Measurements from ENCODE around the gene TNFAIP1.

Gene TNFAIP1

GRCh38 chr17:28381141-28381825, 45.7 kb downstream of the TNFAIP1 start:
- Histone ChIP-seq H2AFZ (ENCODE audit: low read depth, low read length) (no peak overlapping the region), H3K27ac (ENCODE audit: low read length) (no peak overlapping the region), H3K4me2 (ENCODE audit: low read length) (no peak overlapping the region), H3K79me2 (ENCODE audit: low read length) (peaks cover 15% of the 10 kb centered on the region), H3K4me3 (ENCODE audit: low read length) (no peak overlapping the region), H3K4me1 (ENCODE audit: low read length) (no peaks in the 10 kb centered on the region), H4K20me1 (ENCODE audit: insufficient read depth, low read length) (peaks cover 4% of the 10 kb centered on the region; the same call in 1 of the 2 replicates), H3K9me3 (ENCODE audit: insufficient read depth, low read length) (no peaks in the 10 kb centered on the region), H3K27me3 (ENCODE audit: low read depth, low read length) (no peaks in the 10 kb centered on the region), H3K36me3 (replicated peaks; ENCODE audit: low read depth, low read length) (peaks cover 9% of the 10 kb centered on the region), H3K9ac (ENCODE audit: low read length) (no peak overlapping the region)
- TF ChIP-seq EZH2phosphoT487 (IDR thresholded peaks at IDR 0.05; ENCODE audit: low read depth) (no peak), CTCF (IDR thresholded peaks at IDR 0.05; ENCODE audit: low read depth, low read length) (no peak)

GRCh38 chr17:28384281-28385036, 48.9 kb downstream of the TNFAIP1 start:
- Histone ChIP-seq H4K20me1 (ENCODE audit: insufficient read depth, low read length) (peaks cover 4% of the 10 kb centered on the region; the same call in 1 of the 2 replicates), H3K4me3 (ENCODE audit: low read length) (no peak overlapping the region), H3K27ac (ENCODE audit: low read length) (no peak overlapping the region), H3K9me3 (ENCODE audit: insufficient read depth, low read length) (no peaks in the 10 kb centered on the region), H3K27me3 (ENCODE audit: low read depth, low read length) (no peaks in the 10 kb centered on the region), H3K36me3 (replicated peaks; ENCODE audit: low read depth, low read length) (peaks cover 18% of the 10 kb centered on the region), H3K9ac (ENCODE audit: low read length) (no peak overlapping the region), H2AFZ (ENCODE audit: low read depth, low read length) (no peak overlapping the region), H3K4me1 (ENCODE audit: low read length) (no peaks in the 10 kb centered on the region), H3K4me2 (ENCODE audit: low read length) (no peak overlapping the region), H3K79me2 (ENCODE audit: low read length) (peaks cover 11% of the 10 kb centered on the region; the same call in 1 of the 2 replicates)
- no peak for TF ChIP-seq EZH2phosphoT487 (IDR thresholded peaks at IDR 0.05; ENCODE audit: low read depth)
- TF ChIP-seq CTCF (IDR thresholded peaks at IDR 0.05; ENCODE audit: low read depth, low read length), result no peak

GRCh38 chr17:28385037-28385400, 49.5 kb downstream of the TNFAIP1 start:
- H3K4me3 ChIP-seq (ENCODE audit: low read length), result no peak overlapping the region

More at GRCh38 chr17:28385037-28385400, 49.5 kb downstream of the TNFAIP1 start:
- no peak for TF ChIP-seq EZH2phosphoT487 (IDR thresholded peaks at IDR 0.05; ENCODE audit: low read depth)
- TF ChIP-seq CTCF (IDR thresholded peaks at IDR 0.05; ENCODE audit: low read depth, low read length), result no peak
- Histone ChIP-seq H2AFZ (ENCODE audit: low read depth, low read length) (no peak overlapping the region), H3K4me2 (ENCODE audit: low read length) (no peak overlapping the region), H3K9ac (ENCODE audit: low read length) (no peak overlapping the region), H4K20me1 (ENCODE audit: insufficient read depth, low read length) (peaks cover 4% of the 10 kb centered on the region; the same call in 1 of the 2 replicates), H3K4me1 (ENCODE audit: low read length) (no peaks in the 10 kb centered on the region), H3K79me2 (ENCODE audit: low read length) (peaks cover 11% of the 10 kb centered on the region; the same call in 1 of the 2 replicates), H3K27ac (ENCODE audit: low read length) (no peak overlapping the region), H3K36me3 (replicated peaks; ENCODE audit: low read depth, low read length) (peaks cover 18% of the 10 kb centered on the region), H3K27me3 (ENCODE audit: low read depth, low read length) (no peaks in the 10 kb centered on the region), H3K9me3 (ENCODE audit: insufficient read depth, low read length) (no peaks in the 10 kb centered on the region)

Measured in OCI-LY3 (cell line).